WTC11 (cell line): Measurements from ENCODE around the gene TMEM69. TPM values are rescaled to one million over a fixed set of nuclear protein-coding genes. Genes with fewer than 3 reads are reported as not detected.

Experiments
- ATAC-seq: fragments of 200-7000 bp; cut with Tn5 transposase; 2 replicates; pipeline ENCODE4 v1.10.0; 2021; ENCODE audit warnings: mild to moderate bottlenecking, moderate library complexity
- CTCF ChIA-PET: fragments of 300-600 bp; sonication (Branson Sonifier 250); formaldehyde crosslinking; loops from one replicate; lab custom pipeline; 2021; ENCODE audit warnings: antibody characterized with exemption; lab: Charles Lee
- POLR2A ChIA-PET: fragments of 350-600 bp; sonication (Branson Sonifier 250); formaldehyde crosslinking; loops from one replicate; lab custom pipeline; 2021; ENCODE audit warnings: antibody characterized with exemption; lab: Charles Lee
- DNase-seq: peaks from one replicate; pipeline ENCODE4 v3.0.0; 2021; ENCODE audit warnings: low spot score
- H3K27ac Mint-ChIP-seq: 2 replicates; pipeline ENCODE4 v1.8.0; 2021; ENCODE audit warnings: mixed read lengths
- H3K27me3 Mint-ChIP-seq: 2 replicates; pipeline ENCODE4 v1.8.0; 2021; ENCODE audit warnings: low read depth, mild to moderate bottlenecking, moderate library complexity, mixed read lengths
- H3K36me3 Mint-ChIP-seq: 2 replicates; pipeline ENCODE4 v1.8.0; 2021; ENCODE audit warnings: mixed read lengths
- H3K4me1 Mint-ChIP-seq: 2 replicates; pipeline ENCODE4 v1.8.0; 2022; ENCODE audit warnings: mixed read lengths
- H3K4me3 Mint-ChIP-seq: 2 replicates; pipeline ENCODE4 v1.8.0; 2021; ENCODE audit warnings: mild to moderate bottlenecking, moderate library complexity, mixed read lengths
- H3K9me3 Mint-ChIP-seq: 2 replicates; pipeline ENCODE4 v1.8.0; 2021; ENCODE audit warnings: mixed read lengths
- ATF2 ChIP-seq: sonication (generic); formaldehyde crosslinking; IDR thresholded peaks from 2 replicates; pipeline ENCODE4 v1.8.1; 2022; ENCODE audit warnings: low read depth, missing genetic modification reagents, borderline replicate concordance
- ATF3 ChIP-seq: sonication (generic); formaldehyde crosslinking; conservative IDR thresholded peaks from 2 replicates; pipeline ENCODE4 v1.8.1; 2022; ENCODE audit warnings: mild to moderate bottlenecking, missing genetic modification reagents
- CREM ChIP-seq: sonication (generic); formaldehyde crosslinking; IDR thresholded peaks from 2 replicates; pipeline ENCODE4 v1.8.1; 2022; ENCODE audit warnings: mild to moderate bottlenecking, missing genetic modification reagents, moderate library complexity
- EMX1 ChIP-seq: fragments of 250-450 bp; sonication (Bioruptor Pico); IDR thresholded peaks from 2 replicates; pipeline ENCODE4 v1.8.0; 2021; ENCODE audit warnings: mild to moderate bottlenecking
- IRF1 ChIP-seq: sonication (generic); formaldehyde crosslinking; IDR thresholded peaks from 2 replicates; pipeline ENCODE4 v1.8.0; 2023; ENCODE audit warnings: missing genetic modification reagents
- IRF2 ChIP-seq: sonication (generic); formaldehyde crosslinking; IDR thresholded peaks from 2 replicates; pipeline ENCODE4 v1.8.0; 2022; ENCODE audit warnings: low read depth, missing genetic modification reagents, borderline replicate concordance
- MXD4 ChIP-seq: fragments of 250-450 bp; sonication (Bioruptor Pico); IDR thresholded peaks from 2 replicates; pipeline ENCODE4 v1.8.0; 2021; ENCODE audit warnings: mild to moderate bottlenecking, moderate library complexity, borderline replicate concordance
- MYBL2 ChIP-seq: sonication (generic); formaldehyde crosslinking; IDR thresholded peaks from 2 replicates; pipeline ENCODE4 v1.8.1; 2023; ENCODE audit warnings: mild to moderate bottlenecking, moderate library complexity, missing genetic modification reagents
- NFE2L1 ChIP-seq: sonication (generic); formaldehyde crosslinking; IDR thresholded peaks from 2 replicates; pipeline ENCODE4 v1.8.1; 2023; ENCODE audit warnings: missing genetic modification reagents
- PRRX2 ChIP-seq: fragments of 250-450 bp; sonication (Bioruptor Pico); IDR thresholded peaks from 2 replicates; pipeline ENCODE4 v1.8.0; 2021; ENCODE audit warnings: mild to moderate bottlenecking
- SMAD4 ChIP-seq: sonication (generic); formaldehyde crosslinking; IDR thresholded peaks from 2 replicates; pipeline ENCODE4 v1.8.0; 2022; ENCODE audit warnings: mild to moderate bottlenecking, missing genetic modification reagents
- SOX15 ChIP-seq: fragments of 250-450 bp; sonication (Bioruptor Pico); IDR thresholded peaks from 2 replicates; pipeline ENCODE4 v1.9.0; 2021; ENCODE audit warnings: mild to moderate bottlenecking
- SP1 ChIP-seq: sonication (generic); formaldehyde crosslinking; conservative IDR thresholded peaks from 2 replicates; pipeline ENCODE4 v1.8.1; 2022; ENCODE audit warnings: missing genetic modification reagents
- TEAD1 ChIP-seq: sonication (generic); formaldehyde crosslinking; IDR thresholded peaks from 2 replicates; pipeline ENCODE4 v1.8.0; 2022; ENCODE audit warnings: mild to moderate bottlenecking, missing genetic modification reagents
- TEAD4 ChIP-seq: sonication (generic); formaldehyde crosslinking; IDR thresholded peaks from 2 replicates; pipeline ENCODE4 v1.8.0; 2022; ENCODE audit warnings: mild to moderate bottlenecking, missing genetic modification reagents
- ZNF121 ChIP-seq: sonication (generic); formaldehyde crosslinking; IDR thresholded peaks from 2 replicates; pipeline ENCODE4 v1.8.0; 2023; ENCODE audit warnings: missing genetic modification reagents
- ZNF317 ChIP-seq: sonication (generic); formaldehyde crosslinking; IDR thresholded peaks from 2 replicates; pipeline ENCODE4 v1.8.1; 2023; ENCODE audit warnings: low read depth, mild to moderate bottlenecking, moderate library complexity, missing genetic modification reagents, borderline replicate concordance
- ZNF396 ChIP-seq: fragments of 250-450 bp; sonication (Bioruptor Pico); IDR thresholded peaks from 2 replicates; pipeline ENCODE4 v1.8.0; 2021; ENCODE audit warnings: mild to moderate bottlenecking, moderate library complexity, borderline replicate concordance
- ZNF423 ChIP-seq: fragments of 250-450 bp; sonication (Bioruptor Pico); IDR thresholded peaks from 2 replicates; pipeline ENCODE4 v2.1.2; 2022; ENCODE audit warnings: mild to moderate bottlenecking, moderate library complexity
- ZNF512 ChIP-seq: sonication (generic); formaldehyde crosslinking; IDR thresholded peaks from 2 replicates; pipeline ENCODE4 v1.8.1; 2022; ENCODE audit warnings: missing genetic modification reagents, borderline replicate concordance
- total RNA-seq: library from RNA; stranded (reverse); gene quantifications from 3 replicates; pipeline ENCODE4 v1.2.3, GENCODE V29; 2021
- TF ChIP-seq, protein P1 (sequence below): fragments of 200-600 bp; IDR thresholded peaks from 2 replicates; pipeline ENCODE4 v1.8.0; 2022; ENCODE audit warnings: antibody characterized with exemption
- TF ChIP-seq, protein P2 (sequence below): sonication (generic); formaldehyde crosslinking; IDR thresholded peaks from 2 replicates; pipeline ENCODE4 v1.8.0; 2022; ENCODE audit warnings: missing genetic modification reagents
- TF ChIP-seq, protein P3 (sequence below): sonication (generic); formaldehyde crosslinking; IDR thresholded peaks from 2 replicates; pipeline ENCODE4 v1.8.1; 2023; ENCODE audit warnings: mild to moderate bottlenecking, missing genetic modification reagents, moderate library complexity

TMEM69 gene
- total RNA-seq, 1 experiment from 2014 or later = 44.9 TPM

DNA sequence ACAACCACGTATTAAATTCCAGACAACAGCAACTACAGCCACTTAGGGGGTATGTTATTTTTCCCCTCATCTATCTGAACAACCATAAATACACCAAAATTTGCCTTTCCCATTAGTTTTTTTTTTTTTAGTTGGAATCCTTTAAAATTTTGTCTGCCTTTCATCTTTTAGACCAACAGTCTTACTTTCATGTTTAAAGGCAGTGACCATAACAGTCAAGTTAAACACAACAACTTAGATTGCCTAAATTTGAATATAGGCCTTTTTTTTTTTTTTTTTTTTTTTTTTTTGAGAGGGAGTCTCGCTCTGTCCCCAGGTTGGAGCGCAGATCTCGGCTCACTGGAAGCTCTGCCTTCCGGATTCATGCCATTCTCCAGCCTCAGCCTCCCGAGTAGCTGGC, 5.0 kb upstream of the TMEM69 start (continued):
- no peak for TF ChIP-seq IRF1 (CRISPR knock-in tag)
- TF ChIP-seq, all 79 proteins: peak for 0

- CTCF ChIA-PET = no interaction called here
- no peak for TF ChIP-seq MXD4 (CRISPR knock-in tag)
- TF ChIP-seq ZNF423 (CRISPR knock-in tag) = no peak
- no peak for TF ChIP-seq ATF3
- TF ChIP-seq ZNF512 (CRISPR knock-in tag) = no peak
- TF ChIP-seq SMAD4 (CRISPR knock-in tag) = no peak
- TF ChIP-seq ZNF121 (CRISPR knock-in tag) = no peak
- TF ChIP-seq SOX15 (CRISPR knock-in tag) = no peak
- TF ChIP-seq, protein P1, sequence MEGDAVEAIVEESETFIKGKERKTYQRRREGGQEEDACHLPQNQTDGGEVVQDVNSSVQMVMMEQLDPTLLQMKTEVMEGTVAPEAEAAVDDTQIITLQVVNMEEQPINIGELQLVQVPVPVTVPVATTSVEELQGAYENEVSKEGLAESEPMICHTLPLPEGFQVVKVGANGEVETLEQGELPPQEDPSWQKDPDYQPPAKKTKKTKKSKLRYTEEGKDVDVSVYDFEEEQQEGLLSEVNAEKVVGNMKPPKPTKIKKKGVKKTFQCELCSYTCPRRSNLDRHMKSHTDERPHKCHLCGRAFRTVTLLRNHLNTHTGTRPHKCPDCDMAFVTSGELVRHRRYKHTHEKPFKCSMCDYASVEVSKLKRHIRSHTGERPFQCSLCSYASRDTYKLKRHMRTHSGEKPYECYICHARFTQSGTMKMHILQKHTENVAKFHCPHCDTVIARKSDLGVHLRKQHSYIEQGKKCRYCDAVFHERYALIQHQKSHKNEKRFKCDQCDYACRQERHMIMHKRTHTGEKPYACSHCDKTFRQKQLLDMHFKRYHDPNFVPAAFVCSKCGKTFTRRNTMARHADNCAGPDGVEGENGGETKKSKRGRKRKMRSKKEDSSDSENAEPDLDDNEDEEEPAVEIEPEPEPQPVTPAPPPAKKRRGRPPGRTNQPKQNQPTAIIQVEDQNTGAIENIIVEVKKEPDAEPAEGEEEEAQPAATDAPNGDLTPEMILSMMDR = no peak
- no peak for TF ChIP-seq PRRX2
- TF ChIP-seq, protein P2, sequence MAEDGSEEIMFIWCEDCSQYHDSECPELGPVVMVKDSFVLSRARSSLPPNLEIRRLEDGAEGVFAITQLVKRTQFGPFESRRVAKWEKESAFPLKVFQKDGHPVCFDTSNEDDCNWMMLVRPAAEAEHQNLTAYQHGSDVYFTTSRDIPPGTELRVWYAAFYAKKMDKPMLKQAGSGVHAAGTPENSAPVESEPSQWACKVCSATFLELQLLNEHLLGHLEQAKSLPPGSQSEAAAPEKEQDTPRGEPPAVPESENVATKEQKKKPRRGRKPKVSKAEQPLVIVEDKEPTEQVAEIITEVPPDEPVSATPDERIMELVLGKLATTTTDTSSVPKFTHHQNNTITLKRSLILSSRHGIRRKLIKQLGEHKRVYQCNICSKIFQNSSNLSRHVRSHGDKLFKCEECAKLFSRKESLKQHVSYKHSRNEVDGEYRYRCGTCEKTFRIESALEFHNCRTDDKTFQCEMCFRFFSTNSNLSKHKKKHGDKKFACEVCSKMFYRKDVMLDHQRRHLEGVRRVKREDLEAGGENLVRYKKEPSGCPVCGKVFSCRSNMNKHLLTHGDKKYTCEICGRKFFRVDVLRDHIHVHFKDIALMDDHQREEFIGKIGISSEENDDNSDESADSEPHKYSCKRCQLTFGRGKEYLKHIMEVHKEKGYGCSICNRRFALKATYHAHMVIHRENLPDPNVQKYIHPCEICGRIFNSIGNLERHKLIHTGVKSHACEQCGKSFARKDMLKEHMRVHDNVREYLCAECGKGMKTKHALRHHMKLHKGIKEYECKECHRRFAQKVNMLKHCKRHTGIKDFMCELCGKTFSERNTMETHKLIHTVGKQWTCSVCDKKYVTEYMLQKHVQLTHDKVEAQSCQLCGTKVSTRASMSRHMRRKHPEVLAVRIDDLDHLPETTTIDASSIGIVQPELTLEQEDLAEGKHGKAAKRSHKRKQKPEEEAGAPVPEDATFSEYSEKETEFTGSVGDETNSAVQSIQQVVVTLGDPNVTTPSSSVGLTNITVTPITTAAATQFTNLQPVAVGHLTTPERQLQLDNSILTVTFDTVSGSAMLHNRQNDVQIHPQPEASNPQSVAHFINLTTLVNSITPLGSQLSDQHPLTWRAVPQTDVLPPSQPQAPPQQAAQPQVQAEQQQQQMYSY (CRISPR knock-in tag) = no peak
- no peak for TF ChIP-seq NFE2L1 (CRISPR knock-in tag)
- TF ChIP-seq ZNF396 (CRISPR knock-in tag) = no peak
- no peak for TF ChIP-seq ZNF317
- DNase-seq (no peak), ATAC-seq (no peak)
- H3K4me3 Mint-ChIP-seq = peak overlapping the region; percentile 98
- peaks cover 5% of the 10 kb centered on the region for H3K36me3 Mint-ChIP-seq
- no peaks in the 10 kb centered on the region for H3K9me3 Mint-ChIP-seq
- H3K27ac Mint-ChIP-seq = peak overlapping the region; percentile 76; the same call in 1 of the 2 replicates
- H3K4me1 Mint-ChIP-seq = peaks cover 51% of the 10 kb centered on the region
- POLR2A ChIA-PET = interaction anchor here (0.7 kb wide), 1 partner anchor 13 kb away, joined by 3 read pairs; no protein-coding TSS in a partner anchor
- H3K27me3 Mint-ChIP-seq = no peaks in the 10 kb centered on the region; the same call in 1 of the 2 replicates
These were observed 3.6 kb upstream of the TMEM69 start for GRCh38 chr1:45684402-45684801.

DNA sequence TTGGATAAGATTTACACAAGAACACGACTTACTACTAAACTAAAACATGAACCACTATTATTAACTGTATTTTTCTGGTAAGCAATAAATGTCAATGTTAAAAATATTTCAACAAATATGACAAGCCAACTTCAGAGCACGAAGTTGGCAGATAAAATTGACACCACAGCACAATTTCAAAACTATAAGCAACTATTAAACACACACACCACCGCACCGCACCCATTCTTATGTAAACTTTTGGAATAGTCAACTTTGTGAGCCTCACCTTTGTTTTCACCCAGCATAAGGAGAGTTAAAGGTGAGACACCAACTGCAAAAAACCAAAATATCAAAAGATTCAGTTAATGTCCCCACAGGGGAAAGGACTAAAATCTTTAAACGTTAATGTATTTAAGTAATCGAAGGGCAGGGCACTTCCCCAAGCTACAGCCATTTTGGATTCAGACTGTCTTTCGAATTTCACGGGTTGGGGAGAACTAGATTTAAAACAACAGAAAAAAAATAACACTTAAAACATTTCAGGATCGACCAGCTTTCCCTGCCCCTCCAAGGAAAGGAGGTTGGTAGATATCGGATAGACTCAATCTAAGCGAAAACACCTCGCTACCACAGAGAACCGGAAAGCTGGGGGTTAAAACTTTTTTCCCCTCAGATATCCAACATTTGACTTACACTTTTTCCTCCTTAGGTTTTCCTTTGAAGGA, 2.5 kb upstream of the TMEM69 start:
- Mint-ChIP-seq H3K4me1 (peaks cover 40% of the 10 kb centered on the region), H3K27ac (peak overlapping the region; percentile 99), H3K4me3 (peak overlapping the region; percentile 98), H3K27me3 (no peaks in the 10 kb centered on the region; the same call in 1 of the 2 replicates), H3K36me3 (peaks cover 5% of the 10 kb centered on the region), H3K9me3 (no peaks in the 10 kb centered on the region)
- no peak for ATAC-seq
- CTCF ChIA-PET = interaction anchor here (1.2 kb wide), 2 partner anchors 169 to 196 kb away, joined by 3 to 6 read pairs; no protein-coding TSS in a partner anchor
- no peak for DNase-seq
- POLR2A ChIA-PET = interaction anchor here (0.6 to 2.3 kb wide), 9 partner anchors 9 to 261 kb away, joined by 3 to 14 read pairs (median 4); partner anchors contain the start of genes MAST2, MMACHC, NASP and PRDX1
- TF ChIP-seq, protein P3, sequence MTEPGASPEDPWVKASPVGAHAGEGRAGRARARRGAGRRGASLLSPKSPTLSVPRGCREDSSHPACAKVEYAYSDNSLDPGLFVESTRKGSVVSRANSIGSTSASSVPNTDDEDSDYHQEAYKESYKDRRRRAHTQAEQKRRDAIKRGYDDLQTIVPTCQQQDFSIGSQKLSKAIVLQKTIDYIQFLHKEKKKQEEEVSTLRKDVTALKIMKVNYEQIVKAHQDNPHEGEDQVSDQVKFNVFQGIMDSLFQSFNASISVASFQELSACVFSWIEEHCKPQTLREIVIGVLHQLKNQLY (CRISPR knock-in tag) = no peak
- TF ChIP-seq ATF2 (CRISPR knock-in tag) (no peak), CREM (no peak), TEAD4 (CRISPR knock-in tag) (no peak), SP1 (CRISPR knock-in tag) (no peak), IRF2 (no peak), TEAD1 (CRISPR knock-in tag) (no peak), MYBL2 (no peak), EMX1 (CRISPR knock-in tag) (no peak)
